AG04449 (cell line): ENCODE results near the gene CADM1.

ENCODE experiments used
- CTCF ChIA-PET: fragments of 350-600 bp; formaldehyde crosslinking; extraction: SDS; loops from one replicate; lab custom pipeline; 2021; ENCODE audit warnings: antibody characterized with exemption; lab: Yijun Ruan, JAX
- POLR2A ChIA-PET: fragments of 400-600, 350-600 bp; formaldehyde crosslinking; extraction: SDS; loops from one replicate; lab custom pipeline; 2020; ENCODE audit warnings: antibody characterized with exemption, inconsistent platforms; lab: Yijun Ruan, JAX
- DNase-seq: peaks from one replicate; pipeline ENCODE4 v3.0.0-alpha.2; 2010; ENCODE audit warnings: low read depth, low spot score
- H3K4me3 ChIP-seq: 2 replicates; pipeline ENCODE4 v1.5.1; 2011; ENCODE audit warnings: low read depth, mild to moderate bottlenecking, control low read depth, low read length
- CTCF ChIP-seq: IDR thresholded peaks from one replicate; pipeline ENCODE4 v1.5.1; 2011; ENCODE audit warnings: mild to moderate bottlenecking, moderate library complexity, low read length, control low read depth, inconsistent platforms; ENCODE audit not compliant: insufficient read depth; ENCODE audit errors: missing control alignments

The CADM1 gene

GRCh38 chr11:115222218-115222862 is 281.9 kb downstream of the CADM1 start:
- CTCF ChIA-PET, result interaction anchor here (1.7 kb wide), 1 partner anchor 31 kb away, joined by 4 read pairs; no protein-coding TSS in a partner anchor
- no peak overlapping the region for H3K4me3 ChIP-seq
- TF ChIP-seq CTCF, result no peak
- POLR2A ChIA-PET, result no interaction called here
- peak; percentile 63 for DNase-seq

DNA sequence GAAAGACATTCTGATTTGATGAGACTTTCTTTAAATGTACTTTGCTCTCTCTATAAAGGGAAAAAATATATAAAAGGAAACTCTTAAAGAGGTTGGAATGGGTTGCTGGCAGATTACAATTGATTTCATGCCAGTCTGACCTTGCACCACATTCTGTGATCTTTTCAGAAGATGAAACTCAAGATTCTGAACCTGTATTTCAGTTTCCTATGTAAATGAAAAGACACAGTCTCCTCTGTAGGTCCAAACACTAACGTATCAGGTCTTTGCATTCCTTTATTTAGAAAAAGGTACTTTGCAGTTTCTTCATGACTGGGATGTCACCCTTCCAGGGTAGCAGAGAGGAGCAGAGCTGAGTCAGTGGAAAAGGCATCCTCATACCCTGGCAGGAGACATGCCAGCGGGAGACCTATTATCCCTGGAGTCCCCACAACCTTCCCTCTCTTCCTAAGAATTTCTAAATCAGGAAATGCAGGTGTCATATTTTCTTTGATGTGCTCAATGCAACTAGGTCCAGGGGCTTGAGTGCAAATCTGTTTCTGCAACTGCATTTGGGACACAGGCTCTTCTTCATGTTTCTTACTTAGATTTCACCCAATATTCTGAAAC is 282.6 kb downstream of the CADM1 start:
- ChIA-PET CTCF (interaction anchor here (1.7 kb wide), 1 partner anchor 32 kb away, joined by 4 read pairs; no protein-coding TSS in a partner anchor), POLR2A (no interaction called here)
- no peak overlapping the region for H3K4me3 ChIP-seq
- TF ChIP-seq CTCF, result no peak
- DNase-seq, result no peak

GRCh38 chr11:115220911-115221310 is 283.3 kb downstream of the CADM1 start:
- CTCF ChIA-PET, result no interaction called here

GRCh38 chr11:115220423-115220822 is 283.8 kb downstream of the CADM1 start:
- ChIA-PET POLR2A (no interaction called here), CTCF (no interaction called here)
- DNase-seq, result no peak
- no peak overlapping the region for H3K4me3 ChIP-seq
- no peak for TF ChIP-seq CTCF

More at GRCh38 chr11:115220911-115221310, 283.3 kb downstream of the CADM1 start:
- POLR2A ChIA-PET, result no interaction called here
- no peak for DNase-seq
- H3K4me3 ChIP-seq, result no peak overlapping the region
- no peak for TF ChIP-seq CTCF

DNA sequence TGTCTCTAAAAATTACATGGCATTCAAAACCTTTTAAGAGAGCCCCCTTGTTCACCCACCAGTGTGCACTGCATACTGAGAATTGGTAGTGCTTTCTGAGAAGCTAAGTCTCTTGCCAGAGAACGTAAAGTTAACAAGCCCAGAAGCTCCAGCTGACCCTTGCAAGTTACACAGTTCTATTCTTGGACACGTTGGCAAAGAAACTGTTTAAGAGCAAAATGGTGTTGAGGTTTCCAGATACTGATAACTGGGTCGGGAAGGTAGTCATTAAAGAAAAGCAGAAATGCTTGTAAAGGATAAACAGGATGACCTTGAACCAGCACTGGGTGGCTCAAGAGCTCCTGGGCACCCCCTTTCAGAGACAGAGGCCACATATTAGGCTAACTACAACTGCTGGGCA is 284.8 kb downstream of the CADM1 start:
- CTCF ChIA-PET, result interaction anchor here (0.9 to 1.7 kb wide), 4 partner anchors 10 to 62 kb away, joined by 3 to 5 read pairs (median 3); no protein-coding TSS in a partner anchor
- H3K4me3 ChIP-seq, result no peak overlapping the region
- TF ChIP-seq CTCF, result no peak
- no peak for DNase-seq
- POLR2A ChIA-PET, result no interaction called here

- no peak for DNase-seq
- TF ChIP-seq CTCF, result no peak
- ChIA-PET POLR2A (no interaction called here), CTCF (interaction anchor here (0.6 to 1.7 kb wide), 3 partner anchors 10 to 63 kb away, joined by 3 to 5 read pairs (median 4); no protein-coding TSS in a partner anchor)
- no peak overlapping the region for H3K4me3 ChIP-seq
Measured at GRCh38 chr11:115217726-115218311, 286.4 kb downstream of the CADM1 start.
